GM13977 (cell line): Measurements from ENCODE around the gene MLYCD.

Experiments used
- DNase-seq: peaks from one replicate; pipeline ENCODE4 v3.0.0; 2012; ENCODE audit warnings: low spot score
- in situ Hi-C: fragments of 300-500 bp; cut with MboI; formaldehyde crosslinking; loops from one replicate; pipeline ENCODE4 v1.12.0; 2022; ENCODE audit warnings: low sequenced_read_pairs, low pct_unique_long_range_greater_than_20kb, mixed read lengths, inconsistent platforms; ENCODE audit not compliant: unreplicated experiment
- TF ChIP-seq, protein P1 (sequence below): IDR thresholded peaks from 2 replicates; pipeline ENCODE4 v1.5.1; 2012; ENCODE audit warnings: mild to moderate bottlenecking, control low read depth; ENCODE audit not compliant: insufficient read depth; ENCODE audit errors: extremely low read depth, missing control alignments

The MLYCD gene

GRCh38 chr16:83912519-83913244 is 13.8 kb downstream of the MLYCD start:
- DNase-seq = no peak
- TF ChIP-seq, protein P1, sequence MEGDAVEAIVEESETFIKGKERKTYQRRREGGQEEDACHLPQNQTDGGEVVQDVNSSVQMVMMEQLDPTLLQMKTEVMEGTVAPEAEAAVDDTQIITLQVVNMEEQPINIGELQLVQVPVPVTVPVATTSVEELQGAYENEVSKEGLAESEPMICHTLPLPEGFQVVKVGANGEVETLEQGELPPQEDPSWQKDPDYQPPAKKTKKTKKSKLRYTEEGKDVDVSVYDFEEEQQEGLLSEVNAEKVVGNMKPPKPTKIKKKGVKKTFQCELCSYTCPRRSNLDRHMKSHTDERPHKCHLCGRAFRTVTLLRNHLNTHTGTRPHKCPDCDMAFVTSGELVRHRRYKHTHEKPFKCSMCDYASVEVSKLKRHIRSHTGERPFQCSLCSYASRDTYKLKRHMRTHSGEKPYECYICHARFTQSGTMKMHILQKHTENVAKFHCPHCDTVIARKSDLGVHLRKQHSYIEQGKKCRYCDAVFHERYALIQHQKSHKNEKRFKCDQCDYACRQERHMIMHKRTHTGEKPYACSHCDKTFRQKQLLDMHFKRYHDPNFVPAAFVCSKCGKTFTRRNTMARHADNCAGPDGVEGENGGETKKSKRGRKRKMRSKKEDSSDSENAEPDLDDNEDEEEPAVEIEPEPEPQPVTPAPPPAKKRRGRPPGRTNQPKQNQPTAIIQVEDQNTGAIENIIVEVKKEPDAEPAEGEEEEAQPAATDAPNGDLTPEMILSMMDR = no peak
- in situ Hi-C loops = no loop called here

DNA sequence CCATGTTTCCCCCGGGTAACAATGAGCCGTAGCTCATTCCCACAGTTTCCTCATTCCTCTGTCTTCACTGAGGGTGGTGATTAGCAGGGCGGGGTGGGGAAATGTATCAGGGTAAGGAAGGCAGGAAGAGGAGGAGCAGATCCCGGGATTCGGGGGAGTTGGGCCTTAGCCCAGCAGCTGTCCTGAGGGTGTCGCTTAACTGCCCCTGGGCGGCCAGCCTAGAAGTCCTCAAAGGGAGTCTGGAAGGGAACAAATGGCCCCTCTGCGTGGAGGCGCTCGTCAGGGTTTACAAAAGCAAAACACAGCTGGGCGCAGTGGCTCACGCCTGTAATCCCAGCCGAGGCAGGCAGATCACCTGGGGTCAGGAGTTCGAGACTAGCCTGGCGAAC is 14.3 kb downstream of the MLYCD start:
- no peak for DNase-seq
- in situ Hi-C loops = no loop called here
- TF ChIP-seq, protein P1 = no peak

GRCh38 chr16:83914091-83914710 is 15.3 kb downstream of the MLYCD start:
- DNase-seq = no peak
- in situ Hi-C loops = no loop called here
- TF ChIP-seq, protein P1 = no peak

- in situ Hi-C loops = no loop called here
- DNase-seq = no peak
- TF ChIP-seq, protein P1 = no peak
Measured at GRCh38 chr16:83915081-83915480, 16.2 kb downstream of the MLYCD start.

- DNase-seq = no peak
- TF ChIP-seq, protein P1 = no peak
- in situ Hi-C loops = no loop called here
Measured at GRCh38 chr16:83915491-83915890, 16.6 kb downstream of the MLYCD start.

GRCh38 chr16:83917152-83918120 is 18.5 kb downstream of the MLYCD start:
- TF ChIP-seq, protein P1 = no peak
- no peak for DNase-seq

More at GRCh38 chr16:83917152-83918120, 18.5 kb downstream of the MLYCD start:
- in situ Hi-C loops = no loop called here
